HG02884 (cell line): Measurements from ENCODE around the gene ARHGAP15.

Experiments
- ATAC-seq: cut with Tn5 transposase; IDR thresholded peaks from one replicate; pipeline ENCODE4 v1.9.1; 2021; ENCODE audit warnings: mild to moderate bottlenecking, moderate library complexity; ENCODE audit not compliant: unreplicated experiment

ARHGAP15 gene

GRCh38 chr2:143680885-143681405 is 551.7 kb downstream of the ARHGAP15 start:
- ATAC-seq = no peak

GRCh38 chr2:143682436-143683055 is 553.3 kb downstream of the ARHGAP15 start:
- ATAC-seq = no peak

GRCh38 chr2:143683977-143684376 is 554.8 kb downstream of the ARHGAP15 start:
- no peak for ATAC-seq

GRCh38 chr2:143684551-143685320 is 555.5 kb downstream of the ARHGAP15 start:
- ATAC-seq = no peak

GRCh38 chr2:143685421-143686078 is 556.3 kb downstream of the ARHGAP15 start:
- ATAC-seq = no peak

- no peak for ATAC-seq
Observed at GRCh38 chr2:143686585-143687164, 557.5 kb downstream of the ARHGAP15 start.

- no peak for ATAC-seq
Observed at GRCh38 chr2:143688248-143688647, 559.0 kb downstream of the ARHGAP15 start.

GRCh38 chr2:143688815-143689214 is 559.6 kb downstream of the ARHGAP15 start:
- ATAC-seq = no peak

- no peak for ATAC-seq
Observed at GRCh38 chr2:143689541-143689940, 560.3 kb downstream of the ARHGAP15 start.

GRCh38 chr2:143690235-143690634 is 561.0 kb downstream of the ARHGAP15 start:
- ATAC-seq = no peak

- no peak for ATAC-seq
Observed at GRCh38 chr2:143691121-143691520, 561.9 kb downstream of the ARHGAP15 start.

- ATAC-seq = no peak
Observed at GRCh38 chr2:143692162-143692561, 562.9 kb downstream of the ARHGAP15 start.

- no peak for ATAC-seq
Observed at GRCh38 chr2:143692967-143693366, 563.7 kb downstream of the ARHGAP15 start.

- ATAC-seq = no peak
Observed at GRCh38 chr2:143694335-143694734, 565.1 kb downstream of the ARHGAP15 start.

GRCh38 chr2:143696651-143697050 is 567.4 kb downstream of the ARHGAP15 start:
- peak; percentile 57 for ATAC-seq

GRCh38 chr2:143697744-143698143 is 568.5 kb downstream of the ARHGAP15 start:
- ATAC-seq = peak; percentile 46

- no peak for ATAC-seq
Observed at GRCh38 chr2:143698352-143698751, 569.1 kb downstream of the ARHGAP15 start.

- ATAC-seq = peak; percentile 50
Observed at GRCh38 chr2:143698888-143699570, 569.8 kb downstream of the ARHGAP15 start.

- ATAC-seq = no peak
Observed at GRCh38 chr2:143700865-143701264, 571.6 kb downstream of the ARHGAP15 start.

- ATAC-seq = no peak
Observed at GRCh38 chr2:143701785-143702184, 572.6 kb downstream of the ARHGAP15 start.

- no peak for ATAC-seq
Observed at GRCh38 chr2:143702931-143703330, 573.7 kb downstream of the ARHGAP15 start.
